HepG2 (cell line): Measurements from ENCODE around the gene TSEN54. TPM values are rescaled to one million over a fixed set of nuclear protein-coding genes. Genes with fewer than 3 reads are reported as not detected.

ENCODE experiments used
- BRCA1 ChIP-seq: sonication (generic); formaldehyde crosslinking; IDR thresholded peaks from 2 replicates; pipeline ENCODE4 v1.4.0; 2020; ENCODE audit warnings: missing genetic modification reagents
- CCDC6 ChIP-seq: sonication (generic); formaldehyde crosslinking; IDR thresholded peaks from 2 replicates; pipeline ENCODE4 v1.8.1; 2022; ENCODE audit warnings: mild to moderate bottlenecking, missing genetic modification reagents, moderate library complexity
- HIC2 ChIP-seq: sonication (generic); formaldehyde crosslinking; IDR thresholded peaks from 2 replicates; pipeline ENCODE4 v1.9.0; 2022; ENCODE audit warnings: low read depth, missing genetic modification reagents
- MED13 ChIP-seq: sonication (generic); formaldehyde crosslinking; IDR thresholded peaks from 2 replicates; pipeline ENCODE4 v1.5.0; 2020; ENCODE audit warnings: missing genetic modification reagents
- MED8 ChIP-seq: sonication (generic); formaldehyde crosslinking; IDR thresholded peaks from 2 replicates; pipeline ENCODE4 v1.8.1; 2023; ENCODE audit warnings: mild to moderate bottlenecking, missing genetic modification reagents; ENCODE audit not compliant: insufficient replicate concordance
- NR2F1 ChIP-seq, 2 experiments: fragments of 450-650 bp in 1 of 2; formaldehyde crosslinking in 1 of 2; IDR thresholded peaks; 2 replicates each; pipeline versions ENCODE4 v1.5.0 to v1.6.1; 2016 to 2020; ENCODE audit warnings: mild to moderate bottlenecking in 1 of 2, missing compliant biosample characterization in 1 of 2, missing genetic modification reagents in 1 of 2, moderate library complexity in 1 of 2
- NR3C1 ChIP-seq: sonication (generic); formaldehyde crosslinking; IDR thresholded peaks from 2 replicates; pipeline ENCODE4 v1.4.0; 2020; ENCODE audit warnings: missing genetic modification reagents
- RFX5 ChIP-seq: IDR thresholded peaks from 2 replicates; pipeline ENCODE4 v1.6.1; 2011; ENCODE audit warnings: low read depth, low read length, improper control_type of control experiment
- RFXANK ChIP-seq: IDR thresholded peaks from 2 replicates; pipeline ENCODE4 v1.6.1; 2016
- SMAD9 ChIP-seq: sonication (generic); formaldehyde crosslinking; IDR thresholded peaks from 2 replicates; pipeline ENCODE4 v1.5.1; 2020; ENCODE audit warnings: mild to moderate bottlenecking, missing genetic modification reagents
- SOX13 ChIP-seq, 3 experiments: fragments of 450-650 bp in 1 of 3; sonication (generic) in 1 of 3; formaldehyde crosslinking in 1 of 3; IDR thresholded peaks in 2 of 3; conservative IDR thresholded peaks in 1 of 3; 2 replicates each; pipeline versions ENCODE4 v1.5.0 to v1.6.1; 2016 to 2020; ENCODE audit warnings: antibody characterized with exemption in 1 of 3, mild to moderate bottlenecking in 1 of 3, missing compliant biosample characterization in 1 of 3, missing genetic modification reagents in 1 of 3, moderate library complexity in 1 of 3
- TBX2 ChIP-seq: sonication (generic); formaldehyde crosslinking; IDR thresholded peaks from 2 replicates; pipeline ENCODE4 v1.5.0; 2020; ENCODE audit warnings: missing genetic modification reagents, mild to moderate bottlenecking, borderline replicate concordance
- TRIM22 ChIP-seq: fragments of 450-650 bp; IDR thresholded peaks from 2 replicates; pipeline ENCODE4 v1.6.1; 2017
- YEATS4 ChIP-seq: sonication (generic); formaldehyde crosslinking; IDR thresholded peaks from 2 replicates; pipeline ENCODE4 v1.4.0; 2020; ENCODE audit warnings: missing genetic modification reagents, borderline replicate concordance
- ZNF790 ChIP-seq: sonication (generic); formaldehyde crosslinking; IDR thresholded peaks from 2 replicates; pipeline ENCODE4 v1.8.0; 2022; ENCODE audit warnings: missing genetic modification reagents, mild to moderate bottlenecking, borderline replicate concordance
- ZNF792 ChIP-seq: IDR thresholded peaks from 2 replicates; pipeline ENCODE4 v1.6.1; 2016
- ZSCAN9 ChIP-seq: IDR thresholded peaks from 2 replicates; pipeline ENCODE4 v1.6.1; 2016; ENCODE audit warnings: borderline replicate concordance
- ZZZ3 ChIP-seq: sonication (generic); formaldehyde crosslinking; IDR thresholded peaks from 2 replicates; pipeline ENCODE4 v1.4.0; 2020; ENCODE audit warnings: missing genetic modification reagents, mild to moderate bottlenecking, borderline replicate concordance
- polyA plus RNA-seq, 8 experiments: library from polyadenylated mRNA; depleted of rRNA in 3 of 8; stranded (reverse) in 7 of 8; unstranded in 1 of 8; fragments of >200 nt; fragmentation: Illumina TruSeq in 4 of 8; extraction: Trizol in 4 of 8; gene quantifications; 2 replicates each; pipeline versions ENCODE4 v1.2.1 to v1.2.3, GENCODE V29; 2011 to 2016; ENCODE audit warnings: low read depth in 4 of 8, missing spikeins in 1 of 8, mixed read lengths in 1 of 8; ENCODE audit not compliant: insufficient read depth in 1 of 8
- total RNA-seq, 5 experiments: library from RNA; depleted of rRNA; stranded (reverse); fragments of >200 nt; fragmentation: Illumina TruSeq; extraction: Trizol; gene quantifications; 2 replicates each; pipeline ENCODE4 v1.2.3, GENCODE V29; 2016; ENCODE audit warnings: low read depth in 1 of 5
- TF ChIP-seq, protein P1 (sequence below): sonication (generic); formaldehyde crosslinking; IDR thresholded peaks from 2 replicates; pipeline ENCODE4 v1.4.0; 2020; ENCODE audit warnings: mild to moderate bottlenecking, missing genetic modification reagents
- TF ChIP-seq, protein P2 (sequence below): sonication (generic); formaldehyde crosslinking; IDR thresholded peaks from 2 replicates; pipeline ENCODE4 v1.4.0; 2020; ENCODE audit warnings: mild to moderate bottlenecking, missing genetic modification reagents
- TF ChIP-seq, protein P3 (sequence below): IDR thresholded peaks from 2 replicates; pipeline ENCODE4 v1.6.1; 2018; ENCODE audit warnings: missing genetic modification reagents
- TF ChIP-seq, protein P4 (sequence below): sonication (generic); formaldehyde crosslinking; IDR thresholded peaks from 2 replicates; pipeline ENCODE4 v1.5.0; 2020; ENCODE audit warnings: mild to moderate bottlenecking, missing genetic modification reagents

The TSEN54 gene
- total and polyA plus RNA-seq, 2 of the 13 experiments (the other 11 are each of a cell fraction or from before 2014, with no cell fraction given) = 62.9 to 63.3 TPM

DNA sequence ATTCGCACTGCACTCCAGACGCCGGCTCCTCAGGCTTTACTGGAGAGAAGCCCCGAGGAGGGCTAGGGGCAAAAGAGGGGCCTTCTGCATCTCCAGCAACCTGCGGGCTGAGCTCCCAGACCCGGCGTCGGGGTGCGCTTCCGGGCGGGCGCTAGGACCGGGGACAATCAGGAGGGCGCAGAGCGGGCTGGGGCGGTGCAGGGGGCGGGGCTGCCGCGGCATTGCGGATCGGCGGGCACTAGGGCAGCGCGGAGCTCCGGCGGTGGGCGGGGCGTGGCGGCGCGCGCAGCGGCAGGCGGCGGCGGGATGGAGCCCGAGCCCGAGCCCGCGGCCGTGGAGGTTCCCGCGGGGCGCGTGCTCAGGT is at the start of gene TSEN54 (continued):
- TF ChIP-seq, protein P1, sequence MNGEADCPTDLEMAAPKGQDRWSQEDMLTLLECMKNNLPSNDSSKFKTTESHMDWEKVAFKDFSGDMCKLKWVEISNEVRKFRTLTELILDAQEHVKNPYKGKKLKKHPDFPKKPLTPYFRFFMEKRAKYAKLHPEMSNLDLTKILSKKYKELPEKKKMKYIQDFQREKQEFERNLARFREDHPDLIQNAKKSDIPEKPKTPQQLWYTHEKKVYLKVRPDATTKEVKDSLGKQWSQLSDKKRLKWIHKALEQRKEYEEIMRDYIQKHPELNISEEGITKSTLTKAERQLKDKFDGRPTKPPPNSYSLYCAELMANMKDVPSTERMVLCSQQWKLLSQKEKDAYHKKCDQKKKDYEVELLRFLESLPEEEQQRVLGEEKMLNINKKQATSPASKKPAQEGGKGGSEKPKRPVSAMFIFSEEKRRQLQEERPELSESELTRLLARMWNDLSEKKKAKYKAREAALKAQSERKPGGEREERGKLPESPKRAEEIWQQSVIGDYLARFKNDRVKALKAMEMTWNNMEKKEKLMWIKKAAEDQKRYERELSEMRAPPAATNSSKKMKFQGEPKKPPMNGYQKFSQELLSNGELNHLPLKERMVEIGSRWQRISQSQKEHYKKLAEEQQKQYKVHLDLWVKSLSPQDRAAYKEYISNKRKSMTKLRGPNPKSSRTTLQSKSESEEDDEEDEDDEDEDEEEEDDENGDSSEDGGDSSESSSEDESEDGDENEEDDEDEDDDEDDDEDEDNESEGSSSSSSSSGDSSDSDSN (CRISPR knock-in tag) = peak; percentile 63; the same call in 1 of the 2 replicates
- TF ChIP-seq NR3C1 (CRISPR knock-in tag) (no peak), ZSCAN9 (no peak), YEATS4 (CRISPR knock-in tag) (no peak), BRCA1 (CRISPR knock-in tag) (no peak), HIC2 (CRISPR knock-in tag) (no peak), RFXANK (CRISPR knock-in tag) (no peak), SOX13 (IDR thresholded peaks at IDR 0.05) (no peak), SOX13 (CRISPR knock-in tag; conservative IDR thresholded peaks at IDR 0.05 in 1 of 2, IDR thresholded peaks at IDR 0.05 in 1 of 2) (0 out of 4 replicates have a peak, but pooled peaks of 1 of the 2 experiments have one; percentile 4), MED13 (no peak), NR2F1 (CRISPR knock-in tag; IDR thresholded peaks at IDR 0.05) (no peak), RFX5 (no peak), ZZZ3 (CRISPR knock-in tag) (no peak), TBX2 (CRISPR knock-in tag) (0 out of 2 replicates have a peak, but pooled peaks have one; percentile 40), ZNF790 (peak; percentile 94; the same call in 1 of the 2 replicates), SMAD9 (CRISPR knock-in tag) (no peak), MED8 (CRISPR knock-in tag) (no peak), TRIM22 (no peak), ZNF792 (CRISPR knock-in tag) (no peak), CCDC6 (CRISPR knock-in tag) (peak; percentile 57; the same call in 1 of the 2 replicates)
- TF ChIP-seq, protein P2, sequence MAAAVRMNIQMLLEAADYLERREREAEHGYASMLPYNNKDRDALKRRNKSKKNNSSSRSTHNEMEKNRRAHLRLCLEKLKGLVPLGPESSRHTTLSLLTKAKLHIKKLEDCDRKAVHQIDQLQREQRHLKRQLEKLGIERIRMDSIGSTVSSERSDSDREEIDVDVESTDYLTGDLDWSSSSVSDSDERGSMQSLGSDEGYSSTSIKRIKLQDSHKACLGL (CRISPR knock-in tag) = no peak
- TF ChIP-seq, protein P3, sequence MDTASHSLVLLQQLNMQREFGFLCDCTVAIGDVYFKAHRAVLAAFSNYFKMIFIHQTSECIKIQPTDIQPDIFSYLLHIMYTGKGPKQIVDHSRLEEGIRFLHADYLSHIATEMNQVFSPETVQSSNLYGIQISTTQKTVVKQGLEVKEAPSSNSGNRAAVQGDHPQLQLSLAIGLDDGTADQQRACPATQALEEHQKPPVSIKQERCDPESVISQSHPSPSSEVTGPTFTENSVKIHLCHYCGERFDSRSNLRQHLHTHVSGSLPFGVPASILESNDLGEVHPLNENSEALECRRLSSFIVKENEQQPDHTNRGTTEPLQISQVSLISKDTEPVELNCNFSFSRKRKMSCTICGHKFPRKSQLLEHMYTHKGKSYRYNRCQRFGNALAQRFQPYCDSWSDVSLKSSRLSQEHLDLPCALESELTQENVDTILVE = no peak
- TF ChIP-seq, protein P4, sequence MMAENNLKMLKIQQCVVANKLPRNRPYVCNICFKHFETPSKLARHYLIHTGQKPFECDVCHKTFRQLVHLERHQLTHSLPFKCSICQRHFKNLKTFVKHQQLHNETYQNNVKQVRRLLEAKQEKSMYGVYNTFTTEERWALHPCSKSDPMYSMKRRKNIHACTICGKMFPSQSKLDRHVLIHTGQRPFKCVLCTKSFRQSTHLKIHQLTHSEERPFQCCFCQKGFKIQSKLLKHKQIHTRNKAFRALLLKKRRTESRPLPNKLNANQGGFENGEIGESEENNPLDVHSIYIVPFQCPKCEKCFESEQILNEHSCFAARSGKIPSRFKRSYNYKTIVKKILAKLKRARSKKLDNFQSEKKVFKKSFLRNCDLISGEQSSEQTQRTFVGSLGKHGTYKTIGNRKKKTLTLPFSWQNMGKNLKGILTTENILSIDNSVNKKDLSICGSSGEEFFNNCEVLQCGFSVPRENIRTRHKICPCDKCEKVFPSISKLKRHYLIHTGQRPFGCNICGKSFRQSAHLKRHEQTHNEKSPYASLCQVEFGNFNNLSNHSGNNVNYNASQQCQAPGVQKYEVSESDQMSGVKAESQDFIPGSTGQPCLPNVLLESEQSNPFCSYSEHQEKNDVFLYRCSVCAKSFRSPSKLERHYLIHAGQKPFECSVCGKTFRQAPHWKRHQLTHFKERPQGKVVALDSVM (CRISPR knock-in tag) = peak; percentile 4; the same call in 1 of the 2 replicates
